H1 (cell line): ENCODE results near the gene AKT1S1. TPM values are rescaled to one million over a fixed set of nuclear protein-coding genes. Genes with fewer than 3 reads are reported as not detected.
A peak's percentile ranks its signal among the peaks of the same experiment; 100 is the strongest.

Experiments
- CTCF ChIA-PET: fragments of 300-600 bp; sonication (Branson Sonifier 250); formaldehyde crosslinking; loops from one replicate; lab custom pipeline; 2021; ENCODE audit not compliant: partially characterized antibody; lab: Charles Lee
- POLR2A ChIA-PET: fragments of 300-600 bp; sonication (Branson Sonifier 250); formaldehyde crosslinking; loops from one replicate; lab custom pipeline; 2021; ENCODE audit warnings: inconsistent platforms; ENCODE audit not compliant: partially characterized antibody; lab: Charles Lee
- DNase-seq, 2 experiments: peaks; one replicate each; pipeline versions ENCODE4 v3.0.0 to v3.0.0-alpha.2; 2010 to 2022; ENCODE audit warnings: low spot score in 2 of 2, low read depth in 1 of 2, mixed read lengths in 1 of 2
- FAIRE-seq: peaks from 2 replicates; lab custom pipeline; 2011; peaks lifted over from hg19 to GRCh38; lab: Jason Lieb, UNC
- H2AFZ ChIP-seq: 2 replicates; pipeline ENCODE4 v1.8.1; 2012; ENCODE audit warnings: low read length, inconsistent platforms
- H2AK5ac ChIP-seq: 2 replicates; pipeline ENCODE4 v1.6.1; 2013; ENCODE audit warnings: low read depth, low read length
- H2BK120ac ChIP-seq: replicated peaks from 2 replicates; pipeline ENCODE3; 2013; ENCODE audit warnings: low read depth, low read length, inconsistent platforms
- H2BK12ac ChIP-seq: 2 replicates; pipeline ENCODE4 v1.6.1; 2013; ENCODE audit warnings: low read depth, low read length
- H2BK15ac ChIP-seq: 2 replicates; pipeline ENCODE4 v1.6.1; 2013; ENCODE audit warnings: low read length
- H2BK20ac ChIP-seq: 2 replicates; pipeline ENCODE4 v1.6.1; 2013; ENCODE audit warnings: low read length
- H2BK5ac ChIP-seq: 2 replicates; pipeline ENCODE4 v1.6.1; 2013; ENCODE audit warnings: low read depth, low read length
- H3K14ac ChIP-seq: 2 replicates; pipeline ENCODE4 v1.6.1; 2013; ENCODE audit warnings: inconsistent platforms; ENCODE audit not compliant: insufficient read length
- H3K18ac ChIP-seq: 2 replicates; pipeline ENCODE4 v1.6.1; 2013; ENCODE audit warnings: low read length; ENCODE audit errors: extremely low read depth
- H3K23ac ChIP-seq: 2 replicates; pipeline ENCODE4 v1.6.1; 2013; ENCODE audit warnings: inconsistent platforms; ENCODE audit not compliant: insufficient read length
- H3K23me2 ChIP-seq: 2 replicates; pipeline ENCODE4 v1.6.1; 2013; ENCODE audit warnings: low read depth, low read length
- H3K27ac ChIP-seq: 2 replicates; pipeline ENCODE4 v1.6.1; 2011; ENCODE audit warnings: low read depth, low read length, inconsistent platforms
- H3K27me3 ChIP-seq, 4 experiments: replicated peaks in 1 of 4; 1 replicate in 1 of 4; 2 replicates in 3 of 4; pipeline versions ENCODE4 v1.6.1 to v1.8.1; 2011 to 2013; ENCODE audit warnings: low read length in 3 of 4, mild to moderate bottlenecking in 3 of 4, inconsistent platforms in 2 of 4, mixed read lengths in 2 of 4, moderate library complexity in 1 of 4; ENCODE audit not compliant: control insufficient read depth in 3 of 4, insufficient read depth in 3 of 4; ENCODE audit errors: extremely low read depth in 1 of 4
- H3K36me3 ChIP-seq, 4 experiments: 2 replicates each; pipeline versions ENCODE4 v1.6.1 to v1.8.1; 2011 to 2013; ENCODE audit warnings: mild to moderate bottlenecking in 4 of 4, low read length in 3 of 4, moderate library complexity in 2 of 4, control low read depth in 1 of 4, inconsistent platforms in 1 of 4; ENCODE audit not compliant: insufficient read depth in 4 of 4, control insufficient read depth in 2 of 4
- H3K4ac ChIP-seq: replicated peaks from 2 replicates; pipeline ENCODE3; 2013; ENCODE audit warnings: low read length, low read depth, mixed read lengths, inconsistent platforms; ENCODE audit not compliant: insufficient read length
- H3K4me1 ChIP-seq, 4 experiments: replicated peaks in 1 of 4; 1 replicate in 1 of 4; 2 replicates in 3 of 4; pipeline versions ENCODE4 v1.6.1 to v1.8.1; 2011 to 2013; ENCODE audit warnings: low read length in 3 of 4, inconsistent platforms in 2 of 4, mixed read lengths in 1 of 4; ENCODE audit not compliant: insufficient read depth in 4 of 4, control insufficient read depth in 3 of 4
- H3K4me2 ChIP-seq, 2 experiments: 2 replicates each; pipeline versions ENCODE4 v1.6.1 to v1.8.1; 2011 to 2013; ENCODE audit warnings: low read depth in 2 of 2, low read length in 2 of 2, control low read depth in 1 of 2, inconsistent platforms in 1 of 2, mild to moderate bottlenecking in 1 of 2; ENCODE audit not compliant: insufficient read depth in 1 of 2
- H3K4me3 ChIP-seq, 4 experiments: fragments of 200-600, 300-600 bp in 1 of 4; sonication (generic), shearing (Covaris generic), sonication (Bioruptor Twin) in 1 of 4; 2 replicates each; pipeline versions ENCODE4 v1.5.1 to v1.8.1; 2011 to 2016; ENCODE audit warnings: low read length in 4 of 4, low read depth in 3 of 4, control low read depth in 2 of 4, inconsistent platforms in 2 of 4, mild to moderate bottlenecking in 2 of 4, mixed read lengths in 1 of 4, moderate library complexity in 1 of 4; ENCODE audit not compliant: insufficient read depth in 2 of 4; ENCODE audit errors: extremely low read depth in 1 of 4
- H3K56ac ChIP-seq: replicated peaks from 2 replicates; pipeline ENCODE3; 2013; ENCODE audit warnings: low read depth, mild to moderate bottlenecking, mixed read lengths, low read length, inconsistent platforms; ENCODE audit not compliant: insufficient read length
- H3K79me1 ChIP-seq: 2 replicates; pipeline ENCODE4 v1.6.1; 2013; ENCODE audit warnings: low read depth, low read length, control low read depth
- H3K79me2 ChIP-seq, 2 experiments: 2 replicates each; pipeline versions ENCODE4 v1.6.1 to v1.8.1; 2012 to 2013; ENCODE audit warnings: low read length in 2 of 2, mild to moderate bottlenecking in 2 of 2, inconsistent platforms in 1 of 2; ENCODE audit not compliant: insufficient read depth in 2 of 2, control insufficient read depth in 1 of 2
- H3K9ac ChIP-seq, 4 experiments: replicated peaks in 1 of 4; 1 replicate in 1 of 4; 2 replicates in 3 of 4; pipeline versions ENCODE4 v1.6.1 to v1.8.1; 2011 to 2013; ENCODE audit warnings: low read depth in 3 of 4, low read length in 3 of 4, control low read depth in 2 of 4, mild to moderate bottlenecking in 2 of 4, moderate library complexity in 2 of 4, inconsistent platforms in 1 of 4; ENCODE audit errors: extremely low read depth in 1 of 4
- H3K9me3 ChIP-seq, 2 experiments: 2 replicates each; pipeline versions ENCODE4 v1.6.1 to v1.8.1; 2012 to 2013; ENCODE audit warnings: mild to moderate bottlenecking in 2 of 2, moderate library complexity in 2 of 2, control low read depth in 1 of 2, inconsistent platforms in 1 of 2, low read depth in 1 of 2, low read length in 1 of 2, mixed read lengths in 1 of 2; ENCODE audit not compliant: insufficient read depth in 2 of 2
- H4K20me1 ChIP-seq, 2 experiments: replicated peaks in 1 of 2; 2 replicates each; pipeline versions ENCODE3 to v1.8.1; 2011 to 2013; ENCODE audit warnings: inconsistent platforms in 2 of 2, low read length in 2 of 2, mild to moderate bottlenecking in 1 of 2; ENCODE audit not compliant: insufficient read depth in 2 of 2, control insufficient read depth in 1 of 2
- H4K5ac ChIP-seq: 2 replicates; pipeline ENCODE4 v1.6.1; 2013; ENCODE audit warnings: low read length, low read depth, mixed read lengths, inconsistent platforms; ENCODE audit not compliant: insufficient read length
- H4K8ac ChIP-seq: 2 replicates; pipeline ENCODE4 v1.8.0; 2013; ENCODE audit warnings: mild to moderate bottlenecking, moderate library complexity, low read length, inconsistent platforms; ENCODE audit not compliant: insufficient read depth; ENCODE audit errors: extremely low read depth
- H4K91ac ChIP-seq: replicated peaks from 2 replicates; pipeline ENCODE3; 2013; ENCODE audit warnings: low read length, mixed read lengths, inconsistent platforms; ENCODE audit not compliant: insufficient read length
- CTCF ChIP-seq, 3 experiments: IDR thresholded peaks; 1 replicate in 2 of 3; 2 replicates in 1 of 3; pipeline versions ENCODE4 v1.5.1 to v1.6.1; 2011; ENCODE audit warnings: low read length in 3 of 3, mild to moderate bottlenecking in 3 of 3, inconsistent platforms in 2 of 3, low read depth in 1 of 3, moderate library complexity in 1 of 3; ENCODE audit not compliant: insufficient read depth in 1 of 3; ENCODE audit errors: control extremely low read depth in 1 of 3
- FOSL1 ChIP-seq: IDR thresholded peaks from 2 replicates; pipeline ENCODE4 v1.6.1; 2011; ENCODE audit warnings: mild to moderate bottlenecking, low read depth, low read length, moderate library complexity; ENCODE audit not compliant: insufficient read depth
- RAD21 ChIP-seq, 2 experiments: IDR thresholded peaks in 1 of 2; conservative IDR thresholded peaks in 1 of 2; 2 replicates each; pipeline ENCODE4 v1.6.1; 2011; ENCODE audit warnings: low read depth in 2 of 2, low read length in 2 of 2, improper control_type of control experiment in 1 of 2, inconsistent platforms in 1 of 2, mild to moderate bottlenecking in 1 of 2, moderate library complexity in 1 of 2
- WGBS, 2 experiments: shearing (Covaris generic) in 1 of 2; methylation state at CpG; one replicate each; pipeline versions ENCODE4 v1.1.6 to v1.1.7; 2013 to 2015; ENCODE audit warnings: low lambda C conversion rate in 2 of 2, mixed read lengths in 2 of 2, inconsistent platforms in 1 of 2, low coverage in 1 of 2, missing lambda C conversion rate in 1 of 2; ENCODE audit not compliant: insufficient replicate concordance in 2 of 2, insufficient coverage in 1 of 2, insufficient read length in 1 of 2; ENCODE audit errors: extremely low coverage in 1 of 2, missing lambda C conversion rate in 1 of 2; 5-methylcytosine and 5-hydroxymethylcytosine counted together
- polyA plus RNA-seq, 7 experiments: library from polyadenylated mRNA; depleted of rRNA in 3 of 7; stranded (reverse) in 5 of 7; unstranded in 2 of 7; fragments of >200 nt in 5 of 7; fragments of 200-250 nt in 2 of 7; gene quantifications; 1 replicate in 5 of 7; 2 replicates in 1 of 7; 4 replicates in 1 of 7; pipeline versions ENCODE4 v1.2.1 to v1.2.3, GENCODE V29; 2011 to 2013; ENCODE audit warnings: missing spikeins in 2 of 7, mixed read lengths in 2 of 7
- total RNA-seq: library from RNA; stranded (reverse); fragmentation: NEBNext Ultra II Directional; extraction: Animal tissue kit (Norgen Biotek cat#: 25700); gene quantifications from 2 replicates; pipeline ENCODE4 v1.2.1, GENCODE V29; 2021

Gene AKT1S1
- total and polyA plus RNA-seq, 2 of the 8 experiments (the other 6 are each of a cell fraction or from before 2014, with no cell fraction given): 40.7 to 45.9 TPM

DNA sequence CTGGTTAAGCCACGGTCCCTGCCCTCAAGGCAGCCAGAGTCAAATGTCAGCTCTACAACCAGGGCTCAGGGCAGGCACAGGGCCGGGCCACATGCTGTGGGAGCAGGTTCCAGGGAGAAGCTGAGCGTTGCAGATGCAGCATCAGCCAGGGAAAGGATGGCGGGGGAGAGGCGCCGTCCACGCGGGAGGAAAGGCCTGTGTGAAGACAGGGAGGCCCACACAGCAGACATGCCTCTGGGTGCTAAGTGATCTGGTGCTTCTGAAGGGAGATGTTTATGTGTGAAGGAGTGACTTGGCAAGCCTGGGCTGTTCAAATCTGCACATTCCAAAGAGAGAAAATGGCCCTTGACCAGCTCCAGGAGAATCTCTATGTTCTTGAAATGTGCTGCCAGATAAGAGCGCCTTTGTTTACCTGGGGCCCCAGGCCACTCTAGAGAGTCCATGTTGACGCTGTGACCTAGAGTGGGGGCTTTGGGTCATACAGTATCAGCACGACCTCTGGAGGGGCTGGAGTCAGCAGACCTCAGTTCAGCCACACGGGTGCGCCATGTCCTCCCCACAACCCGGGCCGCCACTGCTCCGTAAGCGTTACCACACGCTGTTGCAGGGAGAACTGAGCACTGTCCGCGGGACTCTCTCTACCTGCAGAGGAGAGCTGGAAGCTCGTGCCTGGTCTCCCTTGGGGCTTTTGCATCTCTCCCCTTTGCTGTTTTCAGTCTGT is 36.0 kb upstream of the AKT1S1 start:
- Histone ChIP-seq H2AFZ (no peak overlapping the region), H2BK20ac (no peak overlapping the region), H3K36me3 (peaks cover 24 to 48% (median 40%) of the 10 kb centered on the region in 4 experiments; a peak in 7 of 8 replicates), H3K23ac (no peak overlapping the region), H3K9ac (no peak overlapping the region), H4K91ac (no peak overlapping the region), H3K4ac (no peak overlapping the region), H4K8ac (no peak overlapping the region), H3K27me3 (no peaks in the 10 kb centered on the region; a peak in 1 of 7 replicates), H2BK12ac (no peak overlapping the region), H3K14ac (no peak overlapping the region), H4K5ac (no peak overlapping the region), H2BK120ac (no peak overlapping the region), H3K4me3 (no peak overlapping the region), H2BK15ac (no peak overlapping the region), H3K9me3 (no peaks in the 10 kb centered on the region), H3K79me1 (peaks cover 13% of the 10 kb centered on the region), H3K79me2 (peaks cover 0 to 63% of the 10 kb centered on the region in 2 experiments; a peak in 2 of 4 replicates), H3K4me2 (no peak overlapping the region), H4K20me1 (peaks cover 44 to 54% of the 10 kb centered on the region in 2 experiments), H3K4me1 (peaks cover 0 to under 1% (median 0%) of the 10 kb centered on the region in 4 experiments; a peak in 1 of 7 replicates), H3K23me2 (no peaks in the 10 kb centered on the region), H3K27ac (no peak overlapping the region), H3K18ac (no peak overlapping the region), H2AK5ac (no peak overlapping the region), H2BK5ac (no peak overlapping the region), H3K56ac (no peak overlapping the region)
- peak in 1 of 2 experiments; percentile 63 for DNase-seq
- no peak for FAIRE-seq
- WGBS, 2 experiments: 87% methylated on average over 21 of the region's 21 CpGs; no CpG with 5 or more reads in 1 of the 2 experiments
- ChIA-PET CTCF (interaction anchor here (0.7 to 3.0 kb wide), 17 partner anchors 8 to 223 kb away, joined by 3 to 18 read pairs (median 4); partner anchors contain the start of gene ATF5), POLR2A (interaction anchor here (0.7 to 19.2 kb wide), 6 partner anchors 11 to 362 kb away, joined by 3 to 373 read pairs (median 4); partner anchors contain the start of genes AKT1S1, ATF5, NUP62 and TBC1D17)
- TF ChIP-seq FOSL1 (no peak), RAD21 (IDR thresholded peaks at IDR 0.05 in 1 of 2, conservative IDR thresholded peaks at IDR 0.05 in 1 of 2; ENCODE audit: low read depth in 2 of 2, low read length in 2 of 2) (peak; percentile 25 to 45; a peak in 3 of 4 replicates), CTCF (IDR thresholded peaks at IDR 0.05; ENCODE audit: control extremely low read depth in 1 of 3, insufficient read depth in 1 of 3, low read depth in 1 of 3, low read length in 3 of 3) (peak; percentile 42 to 71 (median 62))
